Left lung (tissue), 10 donors: ENCODE data around the gene SH3RF2. TPM values are rescaled to one million over a fixed set of nuclear protein-coding genes. Genes with fewer than 3 reads are reported as not detected.
"Not testable (repeated sequence)": the region's sequence is repeated elsewhere in the genome, so short reads cannot be mapped to it uniquely, and the experiment has no call there.

Experiments
- ATAC-seq: fragments of 200-7000 bp; cut with Tn5 transposase; one replicate; pipeline ENCODE4 v1.9.1; 2020; ENCODE audit warnings: moderate library complexity
- DNase-seq, 4 donors: peaks; one replicate each; pipeline ENCODE4 v3.0.0-alpha.2; 2013 to 2020
- H3K27ac ChIP-seq, 2 donors: fragments of 200-600 bp; sonication (generic) in 1 of 2; one replicate each; pipeline versions ENCODE4 v1.5.0 to v1.8.0; 2020 to 2021
- H3K27me3 ChIP-seq, 2 donors: fragments of 200-600 bp; sonication (generic) in 1 of 2; one replicate each; pipeline versions ENCODE4 v1.5.0 to v1.8.0; 2020 to 2021
- H3K36me3 ChIP-seq, 2 donors: fragments of 200-600 bp; sonication (generic) in 1 of 2; one replicate each; pipeline versions ENCODE4 v1.5.0 to v1.8.0; 2020 to 2021
- H3K4me1 ChIP-seq, 2 donors: fragments of 200-600 bp; one replicate each; pipeline ENCODE4 v1.8.0; 2021
- H3K4me3 ChIP-seq, 2 donors: fragments of 200-600 bp; sonication (generic) in 1 of 2; one replicate each; pipeline versions ENCODE4 v1.5.0 to v1.8.0; 2020 to 2021; ENCODE audit warnings: mild to moderate bottlenecking in 1 of 2
- H3K9me3 ChIP-seq, 2 donors: fragments of 200-600 bp; sonication (generic) in 1 of 2; one replicate each; pipeline versions ENCODE4 v1.5.0 to v1.8.0; 2020 to 2021
- intact Hi-C, 2 donors: fragments of 100-400 bp; cut with DNase I; formaldehyde crosslinking; loops; one replicate each; pipeline versions ENCODE4 v1.11.2 to v1.14.2; 2022
- polyA plus RNA-seq, 6 donors: library from polyadenylated mRNA; unstranded; fragments of 120-200 nt; gene quantifications; one replicate each; pipeline ENCODE4 v1.2.1, GENCODE V29; 2013; ENCODE audit not compliant: insufficient read length in 6 of 6
- total RNA-seq, 2 donors: library from RNA; stranded (reverse); fragmentation: NEBNext Ultra II Directional; extraction: Animal tissue kit (Norgen Biotek cat#: 25700); gene quantifications; one replicate each; pipeline ENCODE4 v1.2.1, GENCODE V29; 2021
- TF ChIP-seq, protein P1 (sequence below), 2 donors: fragments of 200-600 bp; sonication (generic) in 1 of 2; IDR thresholded peaks; one replicate each; pipeline versions ENCODE4 v1.5.0 to v1.8.0; 2021; ENCODE audit warnings: antibody characterized with exemption in 2 of 2
- donor health status: DM: no; HTN: yes; CAD: no.
- donor health status: DM: no; HTN: no; CAD: no.

Gene SH3RF2
- total and polyA plus RNA-seq, 8 donors, result 0.24 to 20.3 (median 0.47) TPM

DNA sequence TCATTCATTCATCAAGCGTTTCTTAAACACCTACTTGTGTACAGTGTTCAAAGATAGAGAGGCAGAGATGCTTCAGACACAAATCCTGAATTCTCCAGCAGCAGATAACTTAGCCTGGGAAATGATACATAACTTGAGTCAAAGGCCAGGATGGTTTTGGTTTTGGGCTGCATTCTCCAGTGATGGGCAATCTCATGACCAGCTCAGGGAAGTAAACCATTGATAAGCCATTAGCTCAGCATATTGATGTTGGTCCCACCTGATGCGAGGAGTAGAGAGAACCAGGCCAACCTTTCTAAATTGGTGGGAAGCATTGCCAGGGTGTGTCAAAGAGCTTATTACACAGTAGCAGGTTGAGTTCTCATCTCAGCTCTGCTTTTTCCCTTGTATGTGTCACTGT, 53.0 kb downstream of the SH3RF2 start:
- ATAC-seq, result no peak
- no peak overlapping the region for H3K4me3 ChIP-seq
- no peaks in the 10 kb centered on the region for H3K27me3 ChIP-seq
- DNase-seq, result no peak
- intact Hi-C loops, result no loop called here
- H3K9me3 ChIP-seq, result peaks cover 0 to 6% of the 10 kb centered on the region in 2 donors
- H3K36me3 ChIP-seq, result no peaks in the 10 kb centered on the region
- H3K4me1 ChIP-seq, result peaks cover 0 to 1% of the 10 kb centered on the region in 2 donors
- TF ChIP-seq, protein P1, sequence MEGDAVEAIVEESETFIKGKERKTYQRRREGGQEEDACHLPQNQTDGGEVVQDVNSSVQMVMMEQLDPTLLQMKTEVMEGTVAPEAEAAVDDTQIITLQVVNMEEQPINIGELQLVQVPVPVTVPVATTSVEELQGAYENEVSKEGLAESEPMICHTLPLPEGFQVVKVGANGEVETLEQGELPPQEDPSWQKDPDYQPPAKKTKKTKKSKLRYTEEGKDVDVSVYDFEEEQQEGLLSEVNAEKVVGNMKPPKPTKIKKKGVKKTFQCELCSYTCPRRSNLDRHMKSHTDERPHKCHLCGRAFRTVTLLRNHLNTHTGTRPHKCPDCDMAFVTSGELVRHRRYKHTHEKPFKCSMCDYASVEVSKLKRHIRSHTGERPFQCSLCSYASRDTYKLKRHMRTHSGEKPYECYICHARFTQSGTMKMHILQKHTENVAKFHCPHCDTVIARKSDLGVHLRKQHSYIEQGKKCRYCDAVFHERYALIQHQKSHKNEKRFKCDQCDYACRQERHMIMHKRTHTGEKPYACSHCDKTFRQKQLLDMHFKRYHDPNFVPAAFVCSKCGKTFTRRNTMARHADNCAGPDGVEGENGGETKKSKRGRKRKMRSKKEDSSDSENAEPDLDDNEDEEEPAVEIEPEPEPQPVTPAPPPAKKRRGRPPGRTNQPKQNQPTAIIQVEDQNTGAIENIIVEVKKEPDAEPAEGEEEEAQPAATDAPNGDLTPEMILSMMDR (IDR thresholded peaks at IDR 0.05), result no peak
- no peak overlapping the region for H3K27ac ChIP-seq

DNA sequence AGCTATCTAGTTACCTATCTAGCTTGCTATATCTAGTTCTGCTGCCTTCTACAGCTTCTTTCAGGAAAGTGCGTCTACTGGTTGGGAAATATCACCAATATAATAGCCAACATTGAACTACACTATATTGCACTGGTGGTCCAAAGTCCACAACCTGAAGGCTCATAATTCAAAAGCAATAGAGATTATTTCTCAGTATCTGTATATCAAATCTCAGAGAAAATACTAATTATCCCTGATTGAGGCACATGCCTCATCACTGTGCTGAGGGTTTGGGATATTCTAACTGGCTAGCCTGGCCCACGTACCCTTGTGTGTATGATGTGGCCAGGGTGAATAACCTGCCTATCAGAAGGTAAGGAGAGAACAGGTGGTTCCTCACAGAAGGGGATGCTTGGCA, 53.8 kb downstream of the SH3RF2 start:
- Histone ChIP-seq H3K27ac (no peak overlapping the region), H3K27me3 (no peaks in the 10 kb centered on the region), H3K4me3 (no peak overlapping the region), H3K9me3 (peaks cover 0 to 6% of the 10 kb centered on the region in 2 donors), H3K36me3 (no peaks in the 10 kb centered on the region), H3K4me1 (no peaks in the 10 kb centered on the region)
- TF ChIP-seq, protein P1 (IDR thresholded peaks at IDR 0.05), result no peak
- no peak for ATAC-seq
- intact Hi-C loops, result no loop called here
- DNase-seq, result no peak

DNA sequence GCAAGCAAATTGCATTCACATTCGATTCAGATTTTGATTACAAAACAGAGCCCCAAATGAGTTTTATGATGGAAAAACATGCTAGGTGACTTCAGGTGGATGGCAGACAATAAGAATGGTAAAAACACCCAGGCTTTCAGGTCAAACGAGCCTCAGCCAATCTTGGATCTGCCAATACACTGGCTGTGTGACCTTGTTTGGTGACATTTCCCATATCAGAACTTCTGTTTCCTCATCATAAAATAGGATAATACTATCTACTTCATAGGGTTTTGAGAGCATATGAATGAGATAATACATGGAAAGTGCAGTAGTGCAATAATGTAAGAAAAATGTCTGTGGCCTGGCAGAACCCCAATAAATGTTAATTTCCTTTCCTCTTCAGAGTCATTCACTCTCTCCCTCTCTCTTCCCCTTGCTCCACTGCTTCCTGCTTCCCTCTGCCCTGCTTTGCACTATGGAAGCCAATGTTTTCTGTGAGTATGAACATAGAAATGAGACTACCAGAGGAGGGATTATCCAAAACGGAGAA, 54.7 kb downstream of the SH3RF2 start:
- TF ChIP-seq, protein P1 (IDR thresholded peaks at IDR 0.05), result no peak
- H3K27me3 ChIP-seq, result no peaks in the 10 kb centered on the region
- no peak for DNase-seq
- no peak overlapping the region for H3K27ac ChIP-seq
- H3K4me1 ChIP-seq, result no peaks in the 10 kb centered on the region
- peaks cover 0 to 6% of the 10 kb centered on the region in 2 donors for H3K9me3 ChIP-seq
- ATAC-seq, result no peak
- intact Hi-C loops, result no loop called here
- H3K4me3 ChIP-seq, result no peak overlapping the region
- H3K36me3 ChIP-seq, result no peaks in the 10 kb centered on the region

DNA sequence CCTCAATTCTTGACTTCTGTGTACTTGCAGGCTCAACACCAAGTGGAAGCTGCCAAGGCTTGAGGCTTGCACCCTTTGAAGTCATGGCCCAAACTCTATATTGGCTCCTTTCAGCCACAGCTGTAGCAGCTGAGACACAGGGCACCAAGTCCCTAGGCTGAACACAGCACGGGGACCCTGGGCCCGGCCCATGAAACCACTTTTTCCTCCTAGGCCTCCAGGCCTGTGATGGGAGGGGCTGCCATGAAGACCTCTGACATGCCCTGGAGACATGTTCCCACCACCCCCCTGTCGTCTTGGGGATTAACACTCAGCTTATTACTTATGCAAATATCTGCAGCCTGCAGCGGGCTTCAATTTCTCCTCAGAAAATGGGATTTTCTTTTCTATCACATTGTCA, 57.2 kb downstream of the SH3RF2 start:
- intact Hi-C loops, H3K4me1 ChIP-seq, ATAC-seq, H3K27me3 ChIP-seq, H3K27ac ChIP-seq, H3K36me3 ChIP-seq, H3K9me3 ChIP-seq, H3K4me3 ChIP-seq: not testable (repeated sequence)
- peak in 1 of 4 donors; percentile 39 for DNase-seq

DNA sequence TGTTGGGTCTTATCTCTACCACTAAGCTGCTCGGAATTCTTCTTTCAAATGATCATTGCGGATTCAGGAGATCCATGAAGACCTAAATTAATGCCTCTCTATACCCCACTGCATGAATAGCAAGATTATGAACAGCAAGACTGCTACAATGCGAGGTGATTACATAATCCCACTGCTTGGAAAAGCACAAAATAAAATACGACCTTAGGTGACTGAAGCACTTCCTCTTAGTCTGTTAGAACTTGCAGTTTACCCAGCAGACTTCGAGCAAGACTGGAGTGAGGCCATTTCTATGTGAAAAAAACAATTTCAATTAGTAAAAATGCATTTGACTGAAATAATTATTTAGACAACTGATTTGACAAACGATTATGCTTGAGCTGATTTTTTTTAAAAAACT, 59.8 kb downstream of the SH3RF2 start:
- Histone ChIP-seq H3K27me3 (no peaks in the 10 kb centered on the region), H3K4me3 (no peak overlapping the region), H3K9me3 (peaks cover 0 to 6% of the 10 kb centered on the region in 2 donors), H3K36me3 (no peaks in the 10 kb centered on the region), H3K4me1 (no peaks in the 10 kb centered on the region), H3K27ac (no peak overlapping the region)
- TF ChIP-seq, protein P1 (IDR thresholded peaks at IDR 0.05), result no peak
- no peak for DNase-seq
- no peak for ATAC-seq
- intact Hi-C loops, result no loop called here

DNA sequence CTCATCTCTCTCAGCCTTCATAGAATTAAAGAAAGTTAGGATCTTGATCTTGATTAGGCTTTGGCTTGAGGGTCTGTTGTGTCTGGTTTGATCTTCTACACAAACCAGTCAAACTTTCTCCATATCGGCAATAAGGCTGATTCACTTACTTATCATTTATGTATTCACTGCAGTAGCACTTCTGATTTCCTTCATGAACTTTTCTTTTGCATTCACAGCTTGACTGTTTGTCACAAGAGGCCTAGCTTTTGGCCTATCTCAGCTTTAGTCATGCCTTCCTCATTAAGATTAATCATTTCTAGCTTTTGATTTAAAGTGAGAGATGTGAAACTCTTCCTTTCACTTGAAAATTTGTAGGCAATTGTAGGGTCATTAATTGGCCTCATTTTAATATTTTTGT, 62.8 kb downstream of the SH3RF2 start:
- H3K4me1 ChIP-seq, result no peaks in the 10 kb centered on the region
- no peaks in the 10 kb centered on the region for H3K9me3 ChIP-seq
- TF ChIP-seq, protein P1 (IDR thresholded peaks at IDR 0.05), result no peak
- no peak for DNase-seq
- intact Hi-C loops, result no loop called here
- no peaks in the 10 kb centered on the region for H3K36me3 ChIP-seq
- H3K4me3 ChIP-seq, result no peak overlapping the region
- no peak overlapping the region for H3K27ac ChIP-seq
- no peaks in the 10 kb centered on the region for H3K27me3 ChIP-seq
- ATAC-seq, result no peak
